T1000 (cell line): Measurements from ENCODE around the gene AUP1.
"Not testable (repeated sequence)": the region's sequence is repeated elsewhere in the genome, so short reads cannot be mapped to it uniquely, and the experiment has no call there.

Experiments
- DNase-seq: peaks from one replicate; lab custom pipeline; 2025; ENCODE audit warnings: mixed read lengths; lab: John Stamatoyannopoulos, UW

The AUP1 gene

GRCh38 chr2:74498500-74499266 lies 30.8 kb downstream of the AUP1 start:
- no peak for DNase-seq

DNA sequence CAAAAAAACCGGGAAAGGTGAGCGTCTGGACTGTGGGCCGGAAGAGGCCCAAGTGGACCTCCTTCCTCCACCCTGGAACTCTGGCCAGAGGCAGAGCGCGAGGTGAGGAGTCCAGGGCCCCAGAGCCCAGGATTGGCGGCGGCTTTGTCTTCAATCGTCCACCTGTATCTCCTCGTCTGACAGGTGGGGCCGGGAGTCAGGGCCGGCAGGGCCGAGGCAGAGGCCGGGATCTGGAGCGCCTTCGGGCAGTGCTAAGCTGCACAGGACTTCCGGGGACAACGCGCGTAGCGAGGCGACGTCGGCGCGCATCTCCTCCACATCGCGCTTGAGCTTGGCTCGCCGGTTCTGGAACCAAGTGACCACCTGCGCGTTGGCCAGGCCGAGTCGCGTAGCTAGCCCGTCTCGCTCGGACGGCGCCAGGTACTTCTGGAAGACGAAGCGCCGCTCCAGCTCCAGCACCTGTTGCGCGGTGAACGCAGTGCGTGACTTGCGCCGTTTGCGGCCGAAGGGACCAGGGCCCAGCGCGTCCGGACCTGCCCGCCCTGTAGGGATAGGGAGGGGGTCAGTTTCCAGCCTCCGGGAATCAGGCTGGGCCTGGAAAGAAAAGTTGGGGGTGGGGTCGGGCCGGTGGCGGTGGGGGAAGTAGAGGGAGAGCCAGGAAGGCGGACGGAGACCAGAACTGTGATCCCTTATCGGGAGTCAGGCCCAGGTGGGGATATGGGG lies 31.6 kb downstream of the AUP1 start:
- DNase-seq, result no peak

GRCh38 chr2:74496997-74497776 lies 32.3 kb downstream of the AUP1 start:
- DNase-seq, result no peak

DNA sequence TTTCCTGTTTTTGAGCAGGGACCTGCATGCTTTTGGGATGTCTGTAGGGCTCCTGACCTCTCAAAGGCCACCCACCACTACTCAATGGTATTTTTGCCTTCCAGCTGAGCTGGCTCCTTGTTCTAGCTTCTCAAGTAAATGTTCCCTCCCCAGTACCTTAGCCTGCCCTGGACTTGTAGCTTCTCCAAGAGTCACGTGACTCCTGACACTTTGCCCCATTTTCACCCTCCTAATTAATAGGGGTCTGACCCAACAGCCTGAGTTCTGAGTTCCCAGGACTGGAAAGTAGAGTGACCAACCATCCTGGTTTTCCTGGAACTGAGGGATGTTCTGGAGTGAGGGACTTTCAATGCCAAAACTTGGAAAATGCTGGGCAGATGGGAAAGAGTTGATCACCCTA lies 34.1 kb downstream of the AUP1 start:
- DNase-seq, result no peak

DNA sequence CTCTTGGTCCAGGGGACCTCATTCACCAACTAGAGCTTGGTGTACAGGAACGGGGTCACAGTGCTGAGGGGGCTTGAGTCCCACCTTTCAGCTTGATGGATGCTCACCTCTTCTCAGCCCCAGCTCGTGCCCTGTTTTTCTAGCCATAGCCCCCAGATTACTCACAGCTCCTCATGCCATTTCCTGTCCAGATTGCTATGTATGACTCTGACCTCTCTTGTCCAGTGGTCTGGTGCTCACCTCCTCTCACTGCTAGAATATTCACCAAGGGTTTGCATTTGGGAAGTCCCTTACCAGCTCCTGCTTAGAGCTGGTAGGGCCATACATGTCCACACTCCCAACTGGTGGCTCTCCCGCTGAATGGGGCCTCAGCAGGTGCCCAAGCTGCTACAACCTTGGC lies 36.0 kb downstream of the AUP1 start:
- no peak for DNase-seq

GRCh38 chr2:74491648-74492544 lies 37.6 kb downstream of the AUP1 start:
- DNase-seq, result no peak

- DNase-seq, result no peak
These were observed 39.6 kb downstream of the AUP1 start for GRCh38 chr2:74489906-74490305.

GRCh38 chr2:74488643-74489481 lies 40.6 kb downstream of the AUP1 start:
- DNase-seq, result no peak

DNA sequence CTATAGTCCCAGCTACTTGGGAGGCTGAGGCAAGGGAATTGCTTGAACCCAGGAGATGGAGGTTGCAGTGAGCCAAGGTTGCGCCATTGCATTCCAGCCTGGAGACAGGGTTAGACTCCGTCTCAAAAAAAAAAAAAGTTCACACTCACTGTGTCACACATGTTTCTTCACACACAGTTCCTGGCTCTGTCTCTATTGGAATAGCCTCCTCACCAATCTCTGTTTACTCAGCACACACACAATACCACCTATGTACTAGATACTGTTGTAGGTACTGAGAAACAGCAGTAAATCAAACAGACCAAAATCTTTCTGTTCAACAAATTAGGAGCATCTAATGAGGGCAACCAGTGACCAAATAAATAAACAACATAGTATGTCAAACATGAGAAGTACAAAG lies 43.4 kb downstream of the AUP1 start:
- DNase-seq, result no peak

GRCh38 chr2:74483675-74484164 lies 45.8 kb downstream of the AUP1 start:
- DNase-seq, result not testable (repeated sequence)

- peak; percentile 89 for DNase-seq
These were observed 46.5 kb downstream of the AUP1 start, which contains the start of the genes CCDC142 and TTC31 for GRCh38 chr2:74482801-74483674. Gene CCDC142, minus strand, starts transcription at chr2:74482998. Its CDS starts 161 bp downstream, at chr2:74482837. Gene TTC31, plus strand, starts transcription at chr2:74483081. Its CDS starts 15 bp downstream, at chr2:74483096.

- no peak for DNase-seq
These were observed 47.3 kb downstream of the AUP1 start for GRCh38 chr2:74481961-74482800.

DNA sequence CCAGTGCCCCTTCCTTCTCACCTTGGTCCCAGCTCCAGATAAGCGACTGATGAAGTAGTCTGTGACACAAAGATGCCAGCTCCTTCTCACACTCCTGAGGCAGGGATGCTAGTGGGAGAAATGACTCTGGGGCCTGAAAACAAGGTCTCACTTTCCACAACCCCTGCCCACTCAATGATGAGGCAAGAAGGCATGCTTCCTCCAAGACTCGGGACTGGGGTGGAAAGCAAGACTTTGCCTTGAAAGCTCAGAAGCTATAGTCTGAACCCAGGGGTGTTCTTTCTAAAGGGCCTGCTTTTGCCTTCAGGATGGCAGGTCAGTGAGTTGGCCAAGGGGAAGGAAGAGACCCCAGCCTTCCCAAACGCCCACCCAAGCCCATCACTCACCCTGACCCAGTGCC lies 48.1 kb downstream of the AUP1 start:
- no peak for DNase-seq
